ENCODE data around the gene TSPAN18. TPM values are rescaled to one million over a fixed set of nuclear protein-coding genes. Genes with fewer than 3 reads are reported as not detected.
A peak's percentile ranks its signal among the peaks of the same experiment; 100 is the strongest.

Gene TSPAN18
- total RNA-seq, 1 donor from 2014 or later: 5.2 TPM

GRCh38 chr11:44861849-44862557 is 135.2 kb downstream of the TSPAN18 start:
- peaks cover 24% of the 10 kb centered on the region for H3K27me3 ChIP-seq (ENCODE audit: control insufficient read depth, insufficient read depth, low read length)
- TF ChIP-seq CTCF (IDR thresholded peaks at IDR 0.05; ENCODE audit: insufficient read depth, low read length, poor library complexity, severe bottlenecking): no peak
- no peaks in the 10 kb centered on the region for H3K36me3 ChIP-seq (ENCODE audit: control insufficient read depth, insufficient read depth, low read length)
- no peak overlapping the region for H3K4me3 ChIP-seq (ENCODE audit: low read depth, low read length)
- DNase-seq (ENCODE audit: low read depth): peak; percentile 97

- DNase-seq (ENCODE audit: low read depth): no peak
- Histone ChIP-seq H3K36me3 (ENCODE audit: control insufficient read depth, insufficient read depth, low read length) (no peaks in the 10 kb centered on the region), H3K4me3 (ENCODE audit: low read depth, low read length) (no peak overlapping the region), H3K27me3 (ENCODE audit: control insufficient read depth, insufficient read depth, low read length) (peaks cover 24% of the 10 kb centered on the region)
- TF ChIP-seq CTCF (IDR thresholded peaks at IDR 0.05; ENCODE audit: insufficient read depth, low read length, poor library complexity, severe bottlenecking): no peak
These were observed 135.9 kb downstream of the TSPAN18 start for GRCh38 chr11:44862558-44863101.

DNA sequence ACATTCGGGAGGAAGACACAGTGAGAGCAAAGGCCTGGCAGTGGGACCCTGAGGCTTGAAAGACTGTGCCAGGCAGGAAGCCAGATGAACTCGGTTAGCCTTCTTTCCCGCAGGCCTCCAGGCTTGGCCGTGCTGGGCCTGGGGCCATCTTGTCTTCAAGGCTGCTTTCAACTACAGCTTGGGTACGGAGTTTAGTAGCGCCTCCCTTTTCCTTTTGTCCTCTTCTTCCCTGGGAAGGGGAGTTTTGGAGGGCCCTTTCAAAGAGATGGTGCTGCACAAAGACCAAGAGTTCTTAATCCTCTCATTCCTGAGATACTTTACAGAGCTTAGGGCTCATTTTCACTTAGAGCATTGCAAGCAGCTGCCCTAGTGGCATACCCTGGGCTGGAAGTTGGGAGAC is 136.5 kb downstream of the TSPAN18 start:
- Histone ChIP-seq H3K4me3 (ENCODE audit: low read depth, low read length) (no peak overlapping the region), H3K36me3 (ENCODE audit: control insufficient read depth, insufficient read depth, low read length) (no peaks in the 10 kb centered on the region), H3K27me3 (ENCODE audit: control insufficient read depth, insufficient read depth, low read length) (peaks cover 29% of the 10 kb centered on the region)
- TF ChIP-seq CTCF (IDR thresholded peaks at IDR 0.05; ENCODE audit: insufficient read depth, low read length, poor library complexity, severe bottlenecking): no peak
- no peak for DNase-seq (ENCODE audit: low read depth)

DNA sequence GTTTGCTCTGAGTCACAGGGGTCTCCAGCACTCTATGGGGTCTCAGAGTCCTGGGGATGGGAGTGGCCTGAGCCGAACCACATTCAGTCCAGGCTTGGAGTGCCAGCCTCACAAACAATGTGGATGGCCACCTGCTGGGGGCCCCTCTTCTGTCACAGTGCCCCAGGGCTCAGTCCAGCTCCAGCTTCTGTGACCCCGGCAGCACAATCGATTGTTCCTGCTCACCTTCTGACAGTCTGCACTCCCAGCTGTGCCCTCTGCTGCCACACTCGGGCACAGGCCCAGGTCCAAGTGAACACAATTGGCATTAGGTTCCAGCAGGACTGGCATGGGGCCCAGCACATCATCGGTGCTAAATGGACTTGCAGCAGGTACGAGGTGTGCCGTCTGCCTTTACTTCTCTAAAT is 139.1 kb downstream of the TSPAN18 start:
- no peak for TF ChIP-seq CTCF (IDR thresholded peaks at IDR 0.05; ENCODE audit: insufficient read depth, low read length, poor library complexity, severe bottlenecking)
- Histone ChIP-seq H3K4me3 (ENCODE audit: low read depth, low read length) (no peak overlapping the region), H3K27me3 (ENCODE audit: control insufficient read depth, insufficient read depth, low read length) (peaks cover 10% of the 10 kb centered on the region), H3K36me3 (ENCODE audit: control insufficient read depth, insufficient read depth, low read length) (no peaks in the 10 kb centered on the region)
- DNase-seq (ENCODE audit: low read depth): no peak

GRCh38 chr11:44866286-44866685 is 139.5 kb downstream of the TSPAN18 start:
- no peak for TF ChIP-seq CTCF (IDR thresholded peaks at IDR 0.05; ENCODE audit: insufficient read depth, low read length, poor library complexity, severe bottlenecking)
- H3K36me3 ChIP-seq (ENCODE audit: control insufficient read depth, insufficient read depth, low read length): no peaks in the 10 kb centered on the region
- no peak for DNase-seq (ENCODE audit: low read depth)
- no peak overlapping the region for H3K4me3 ChIP-seq (ENCODE audit: low read depth, low read length)
- peaks cover 10% of the 10 kb centered on the region for H3K27me3 ChIP-seq (ENCODE audit: control insufficient read depth, insufficient read depth, low read length)

- no peak overlapping the region for H3K4me3 ChIP-seq (ENCODE audit: low read depth, low read length)
- no peaks in the 10 kb centered on the region for H3K36me3 ChIP-seq (ENCODE audit: control insufficient read depth, insufficient read depth, low read length)
- no peak for TF ChIP-seq CTCF (IDR thresholded peaks at IDR 0.05; ENCODE audit: insufficient read depth, low read length, poor library complexity, severe bottlenecking)
- DNase-seq (ENCODE audit: low read depth): no peak
- H3K27me3 ChIP-seq (ENCODE audit: control insufficient read depth, insufficient read depth, low read length): peaks cover 12% of the 10 kb centered on the region
These were observed 141.3 kb downstream of the TSPAN18 start for GRCh38 chr11:44868021-44868420.

All from kidney epithelial cell (primary cell).